Measurements from ENCODE around the gene MAP7. TPM values are rescaled to one million over a fixed set of nuclear protein-coding genes. Genes with fewer than 3 reads are reported as not detected.

The MAP7 gene
- total RNA-seq, 4 donors from 2014 or later, result 0.84 to 1.5 (median 1.4) TPM

DNA sequence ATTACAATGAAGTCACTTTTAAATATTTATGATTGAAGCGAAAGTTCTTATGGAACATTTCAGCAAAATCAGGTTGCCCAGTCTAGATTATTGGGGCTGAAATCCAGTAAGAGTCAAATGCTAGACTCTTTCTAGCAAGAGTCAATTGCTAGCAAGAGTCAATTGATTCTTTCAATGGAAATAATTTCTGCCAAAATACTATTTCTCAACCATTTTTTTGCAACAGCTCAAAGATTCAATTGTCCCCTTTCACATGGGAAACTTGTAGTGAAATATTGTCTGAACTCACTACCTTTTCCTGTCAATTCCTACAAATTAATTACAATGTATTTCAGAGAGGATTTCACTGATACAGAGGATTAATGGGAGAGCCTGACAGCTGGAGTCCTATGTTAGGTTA lies 78.3 kb downstream of the MAP7 start:
- WGBS, 2 donors, result 95 to 96% methylated on average over 1 of the region's 1 CpG
- Histone ChIP-seq H3K4me3 (no peak overlapping the region), H3K36me3 (no peaks in the 10 kb centered on the region), H3K9me3 (no peaks in the 10 kb centered on the region), H3K27ac (no peak overlapping the region), H3K4me1 (peaks cover 0 to 7% (median 0%) of the 10 kb centered on the region in 4 donors), H3K27me3 (no peaks in the 10 kb centered on the region)
- DNase-seq (ENCODE audit: low spot score in 2 of 2), result no peak
- TF ChIP-seq POLR2A (IDR thresholded peaks at IDR 0.05) (no peak), EP300 (IDR thresholded peaks at IDR 0.05) (no peak)
- TF ChIP-seq, protein P1, sequence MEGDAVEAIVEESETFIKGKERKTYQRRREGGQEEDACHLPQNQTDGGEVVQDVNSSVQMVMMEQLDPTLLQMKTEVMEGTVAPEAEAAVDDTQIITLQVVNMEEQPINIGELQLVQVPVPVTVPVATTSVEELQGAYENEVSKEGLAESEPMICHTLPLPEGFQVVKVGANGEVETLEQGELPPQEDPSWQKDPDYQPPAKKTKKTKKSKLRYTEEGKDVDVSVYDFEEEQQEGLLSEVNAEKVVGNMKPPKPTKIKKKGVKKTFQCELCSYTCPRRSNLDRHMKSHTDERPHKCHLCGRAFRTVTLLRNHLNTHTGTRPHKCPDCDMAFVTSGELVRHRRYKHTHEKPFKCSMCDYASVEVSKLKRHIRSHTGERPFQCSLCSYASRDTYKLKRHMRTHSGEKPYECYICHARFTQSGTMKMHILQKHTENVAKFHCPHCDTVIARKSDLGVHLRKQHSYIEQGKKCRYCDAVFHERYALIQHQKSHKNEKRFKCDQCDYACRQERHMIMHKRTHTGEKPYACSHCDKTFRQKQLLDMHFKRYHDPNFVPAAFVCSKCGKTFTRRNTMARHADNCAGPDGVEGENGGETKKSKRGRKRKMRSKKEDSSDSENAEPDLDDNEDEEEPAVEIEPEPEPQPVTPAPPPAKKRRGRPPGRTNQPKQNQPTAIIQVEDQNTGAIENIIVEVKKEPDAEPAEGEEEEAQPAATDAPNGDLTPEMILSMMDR (IDR thresholded peaks at IDR 0.05), result no peak

DNA sequence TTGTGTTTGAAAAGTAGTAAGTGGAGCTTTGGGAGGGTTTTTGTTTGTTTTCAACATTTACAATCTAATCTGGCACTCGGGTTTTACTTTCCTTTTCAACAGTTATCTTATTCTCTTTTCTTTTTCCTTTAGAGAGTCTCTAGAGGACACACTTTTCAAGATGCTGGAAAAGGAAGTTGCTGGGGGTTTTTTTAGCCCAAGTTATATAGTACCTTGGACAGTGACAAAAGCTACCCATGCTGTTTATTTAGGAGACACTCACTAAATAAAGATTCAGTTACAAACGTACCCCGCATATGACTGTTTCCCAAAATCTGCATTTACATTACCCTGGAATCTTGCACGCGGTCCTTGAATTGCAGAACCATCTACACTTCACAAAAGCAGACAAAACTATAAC lies 78.8 kb downstream of the MAP7 start:
- no peak overlapping the region for H3K27ac ChIP-seq
- H3K27me3 ChIP-seq, result no peaks in the 10 kb centered on the region
- no peak for TF ChIP-seq POLR2A (IDR thresholded peaks at IDR 0.05)
- TF ChIP-seq, protein P1 (IDR thresholded peaks at IDR 0.05), result no peak
- TF ChIP-seq EP300 (IDR thresholded peaks at IDR 0.05), result no peak
- H3K4me3 ChIP-seq, result no peak overlapping the region
- DNase-seq (ENCODE audit: low spot score in 2 of 2), result no peak
- WGBS, 2 donors, result 42 to 45% methylated on average over 5 of the region's 5 CpGs
- H3K9me3 ChIP-seq, result no peaks in the 10 kb centered on the region
- no peaks in the 10 kb centered on the region for H3K36me3 ChIP-seq
- peaks cover 0 to 7% (median 0%) of the 10 kb centered on the region in 4 donors for H3K4me1 ChIP-seq

DNA sequence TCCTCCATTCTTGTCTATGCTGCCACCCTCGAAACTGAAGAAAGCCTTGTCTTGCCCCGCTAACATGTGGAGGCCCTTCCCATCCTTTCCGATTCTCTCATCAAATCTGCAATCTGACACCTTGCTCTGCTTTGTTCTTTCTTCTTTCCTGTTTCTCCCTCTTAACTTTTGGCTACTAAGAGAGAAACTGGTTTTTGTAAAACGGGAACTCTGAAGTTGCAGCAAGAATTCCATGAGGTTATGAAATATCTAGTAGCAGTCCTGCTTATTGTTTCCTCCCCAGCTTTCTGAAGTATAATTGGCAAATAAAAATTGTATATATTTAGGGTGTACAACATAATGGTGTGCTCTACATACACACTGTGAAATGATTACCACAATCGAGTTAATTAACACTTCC lies 80.2 kb downstream of the MAP7 start:
- no peaks in the 10 kb centered on the region for H3K27me3 ChIP-seq
- H3K9me3 ChIP-seq, result no peaks in the 10 kb centered on the region
- H3K36me3 ChIP-seq, result no peaks in the 10 kb centered on the region
- H3K27ac ChIP-seq, result no peak overlapping the region
- no peak for DNase-seq (ENCODE audit: low spot score in 2 of 2)
- TF ChIP-seq, protein P1 (IDR thresholded peaks at IDR 0.05), result no peak
- TF ChIP-seq EP300 (IDR thresholded peaks at IDR 0.05), result no peak
- no peak for TF ChIP-seq POLR2A (IDR thresholded peaks at IDR 0.05)
- no peak overlapping the region for H3K4me3 ChIP-seq
- WGBS, 2 donors, result 62 to 73% methylated on average over 5 of the region's 5 CpGs
- H3K4me1 ChIP-seq, result peaks cover 0 to 7% (median 0%) of the 10 kb centered on the region in 4 donors

DNA sequence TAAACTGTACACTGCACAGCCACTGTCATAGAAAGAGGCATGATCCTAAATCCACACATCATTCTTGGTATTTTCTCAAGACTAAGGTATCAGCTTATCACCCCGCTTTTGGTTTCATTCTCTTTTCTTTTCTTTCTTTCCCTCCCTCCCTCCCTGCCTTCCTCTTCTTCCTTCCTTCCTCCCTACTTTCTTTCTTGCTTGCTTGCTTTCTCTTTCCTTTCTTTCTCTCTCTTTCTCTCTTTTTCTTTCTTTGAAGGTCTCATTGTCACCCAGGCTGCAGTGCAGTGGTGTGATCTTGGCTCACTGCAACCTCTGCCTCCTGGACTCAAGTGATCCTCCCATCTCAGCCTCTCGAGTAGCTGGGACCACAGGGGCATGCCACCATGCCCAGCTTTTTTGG lies 81.1 kb downstream of the MAP7 start:
- 79 to 80% methylated on average over 2 of the region's 2 CpGs for WGBS, 2 donors
- peaks cover 0 to 7% (median 0%) of the 10 kb centered on the region in 4 donors for H3K4me1 ChIP-seq

DNA sequence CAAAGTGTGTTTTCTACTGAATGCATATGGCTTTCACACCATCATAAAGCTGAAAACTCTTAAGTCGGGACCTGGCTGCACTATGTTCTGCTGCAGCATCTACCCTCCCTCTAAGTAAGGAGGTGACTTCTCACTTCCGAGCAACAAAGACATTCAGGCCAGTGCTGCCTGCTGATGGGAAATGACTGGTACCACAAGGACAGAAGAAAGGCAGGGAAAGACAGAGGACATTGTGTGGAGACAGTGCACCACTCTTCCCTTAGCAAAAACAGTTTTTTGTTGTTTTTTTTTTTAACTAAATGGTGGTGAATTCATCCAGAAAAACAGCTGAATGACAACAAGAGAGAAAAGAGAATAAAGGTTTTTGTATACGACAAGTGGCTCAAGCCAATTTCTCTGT lies 81.5 kb downstream of the MAP7 start:
- DNase-seq (ENCODE audit: low spot score in 2 of 2), result no peak
- WGBS, 2 donors, result 61 to 69% methylated on average over 3 of the region's 3 CpGs
- Histone ChIP-seq H3K27ac (no peak overlapping the region), H3K4me1 (peaks cover 0 to 7% (median 0%) of the 10 kb centered on the region in 4 donors), H3K36me3 (no peaks in the 10 kb centered on the region), H3K4me3 (no peak overlapping the region), H3K9me3 (no peaks in the 10 kb centered on the region), H3K27me3 (no peaks in the 10 kb centered on the region)
- TF ChIP-seq, protein P1 (IDR thresholded peaks at IDR 0.05), result no peak
- no peak for TF ChIP-seq POLR2A (IDR thresholded peaks at IDR 0.05)
- no peak for TF ChIP-seq EP300 (IDR thresholded peaks at IDR 0.05)

More for the DNA sequence above, 81.1 kb downstream of the MAP7 start:
- no peak overlapping the region for H3K27ac ChIP-seq
- H3K36me3 ChIP-seq, result no peaks in the 10 kb centered on the region
- no peak for TF ChIP-seq EP300 (IDR thresholded peaks at IDR 0.05)
- TF ChIP-seq POLR2A (IDR thresholded peaks at IDR 0.05), result no peak
- TF ChIP-seq, protein P1 (IDR thresholded peaks at IDR 0.05), result no peak
- H3K27me3 ChIP-seq, result no peaks in the 10 kb centered on the region
- no peaks in the 10 kb centered on the region for H3K9me3 ChIP-seq
- no peak overlapping the region for H3K4me3 ChIP-seq
- DNase-seq (ENCODE audit: low spot score in 2 of 2), result no peak
